ENCODE measurements around the gene SMIM29. TPM values are rescaled to one million over a fixed set of nuclear protein-coding genes. Genes with fewer than 3 reads are reported as not detected.

SMIM29 gene
- total RNA-seq = 10 to 100 TPM in 3 of 4 donors, 1 to 10 TPM in 1; 8.2 to 14.9 (median 12.5) TPM

- intact Hi-C loops (cut with DNase I; ENCODE audit: low total_unique reads) (loop anchor here (5.0 to 10.0 kb wide), 2 partner anchors 143 to 166 kb away; partner anchors contain the start of gene NUDT3), in situ Hi-C loops (cut with MboI; ENCODE audit: low pct_ligation_motif_present in 1 of 4, low pct_unique_long_range_greater_than_20kb in 1 of 4, low sequenced_read_pairs in 3 of 4) (loop anchor here in 1 of 4 donors (10.0 kb wide), 1 partner anchor 166 kb away; no protein-coding TSS in a partner anchor)
- peaks cover 10 to 26% (median 18%) of the 10 kb centered on the region in 4 donors for H3K4me1 ChIP-seq
- 0% methylated on average over 21 to 34 of the region's 79 CpGs for WGBS, 2 donors (ENCODE audit: low coverage in 1 of 2)
- H3K4me3 ChIP-seq = peak within 1 kb of the TSS; percentile 62 to 76 (median 68)
- peak; percentile 80 to 98 (median 96) for TF ChIP-seq CTCF (IDR thresholded peaks at IDR 0.05)
- TF ChIP-seq POLR2AphosphoS5 (IDR thresholded peaks at IDR 0.05) = peak; percentile 72 to 89 (median 77)
- TF ChIP-seq EP300 (IDR thresholded peaks at IDR 0.05; ENCODE audit: low read depth) = no peak
- peak; percentile 69 for TF ChIP-seq POLR2A (IDR thresholded peaks at IDR 0.05)
- H3K27ac ChIP-seq = peak within 1 kb of the TSS; percentile 87 to 91 (median 88)
- no peaks in the 10 kb centered on the region for H3K9me3 ChIP-seq
- peak; percentile 98 for DNase-seq
- H3K27me3 ChIP-seq = no peaks in the 10 kb centered on the region
- H3K36me3 ChIP-seq = no peaks in the 10 kb centered on the region
These were observed at the start of gene SMIM29 for GRCh38 chr6:34248727-34249468. TSS of gene SMIM29 (minus strand) at chr6:34249006. CDS start at chr6:34247791, 1,215 bp downstream.

GRCh38 chr6:34295721-34296120 is 46.9 kb upstream of the SMIM29 start:
- no peak for DNase-seq
- H3K4me3 ChIP-seq = no peak overlapping the region
- peaks cover 0 to 17% (median 2%) of the 10 kb centered on the region in 4 donors for H3K36me3 ChIP-seq
- intact Hi-C loops (cut with DNase I; ENCODE audit: low total_unique reads) = no loop called here
- 65 to 80% methylated on average over 2 to 3 of the region's 3 CpGs for WGBS, 2 donors (ENCODE audit: low coverage in 1 of 2)
- no peak overlapping the region for H3K27ac ChIP-seq
- no peaks in the 10 kb centered on the region for H3K27me3 ChIP-seq
- TF ChIP-seq POLR2A (IDR thresholded peaks at IDR 0.05) (no peak), CTCF (IDR thresholded peaks at IDR 0.05) (no peak), EP300 (IDR thresholded peaks at IDR 0.05; ENCODE audit: low read depth) (no peak), POLR2AphosphoS5 (IDR thresholded peaks at IDR 0.05) (no peak)
- H3K4me1 ChIP-seq = peaks cover 0 to 1% (median 0%) of the 10 kb centered on the region in 4 donors
- no peaks in the 10 kb centered on the region for H3K9me3 ChIP-seq
- in situ Hi-C loops (cut with MboI; ENCODE audit: low pct_ligation_motif_present in 1 of 4, low pct_unique_long_range_greater_than_20kb in 1 of 4, low sequenced_read_pairs in 3 of 4) = no loop called here

- in situ Hi-C loops (cut with MboI; ENCODE audit: low pct_ligation_motif_present in 1 of 4, low pct_unique_long_range_greater_than_20kb in 1 of 4, low sequenced_read_pairs in 3 of 4) = no loop called here
- TF ChIP-seq CTCF (IDR thresholded peaks at IDR 0.05) (no peak), POLR2A (IDR thresholded peaks at IDR 0.05) (no peak), EP300 (IDR thresholded peaks at IDR 0.05; ENCODE audit: low read depth) (no peak), POLR2AphosphoS5 (IDR thresholded peaks at IDR 0.05) (no peak)
These were observed 44.1 kb upstream of the SMIM29 start for GRCh38 chr6:34292954-34293353.

GRCh38 chr6:34289137-34289536 is 40.3 kb upstream of the SMIM29 start:
- intact Hi-C loops (cut with DNase I; ENCODE audit: low total_unique reads) = no loop called here
- no peaks in the 10 kb centered on the region for H3K9me3 ChIP-seq
- peaks cover 0 to 15% (median 2%) of the 10 kb centered on the region in 4 donors for H3K36me3 ChIP-seq
- H3K27me3 ChIP-seq = no peaks in the 10 kb centered on the region
- H3K27ac ChIP-seq = no peak overlapping the region
- no peak for TF ChIP-seq EP300 (IDR thresholded peaks at IDR 0.05; ENCODE audit: low read depth)
- TF ChIP-seq POLR2A (IDR thresholded peaks at IDR 0.05) = no peak
- TF ChIP-seq POLR2AphosphoS5 (IDR thresholded peaks at IDR 0.05) = no peak
- no peak for TF ChIP-seq CTCF (IDR thresholded peaks at IDR 0.05)
- H3K4me3 ChIP-seq = no peak overlapping the region
- DNase-seq = no peak
- WGBS, 2 donors (ENCODE audit: low coverage in 1 of 2) = 79 to 95% methylated on average over 2 to 11 of the region's 11 CpGs
- in situ Hi-C loops (cut with MboI; ENCODE audit: low pct_ligation_motif_present in 1 of 4, low pct_unique_long_range_greater_than_20kb in 1 of 4, low sequenced_read_pairs in 3 of 4) = no loop called here
- peaks cover 0 to 9% (median under 1%) of the 10 kb centered on the region in 4 donors for H3K4me1 ChIP-seq

More at GRCh38 chr6:34292954-34293353, 44.1 kb upstream of the SMIM29 start:
- Histone ChIP-seq H3K36me3 (peaks cover 0 to 17% (median 2%) of the 10 kb centered on the region in 4 donors), H3K27me3 (no peaks in the 10 kb centered on the region), H3K4me3 (no peak overlapping the region), H3K4me1 (no peaks in the 10 kb centered on the region), H3K27ac (no peak overlapping the region), H3K9me3 (no peaks in the 10 kb centered on the region)
- DNase-seq = no peak
- intact Hi-C loops (cut with DNase I; ENCODE audit: low total_unique reads) = no loop called here
- WGBS, 2 donors (ENCODE audit: low coverage in 1 of 2) = 87 to 93% methylated on average over 3 of the region's 3 CpGs

Measured in transverse colon (tissue), 4 donors.